Lower leg skin (tissue), 4 donors: ENCODE results near the gene NDUFAF8. TPM values are rescaled to one million over a fixed set of nuclear protein-coding genes. Genes with fewer than 3 reads are reported as not detected.

Experiments used
- DNase-seq, 2 donors: peaks; one replicate each; pipeline ENCODE4 v3.0.0-alpha.2; 2019; ENCODE audit warnings: low spot score in 2 of 2
- H3K4me3 ChIP-seq: fragments of 200-600 bp; sonication (generic); 2 replicates; pipeline ENCODE4 v1.5.1; 2017; ENCODE audit warnings: mild to moderate bottlenecking, low read depth; ENCODE audit not compliant: poor library complexity, severe bottlenecking
- CTCF ChIP-seq, 3 donors: fragments of 450-650 bp; IDR thresholded peaks; one replicate each; pipeline ENCODE4 v1.5.1; 2016; ENCODE audit warnings: antibody characterized with exemption in 3 of 3, mild to moderate bottlenecking in 3 of 3, moderate library complexity in 2 of 3
- POLR2A ChIP-seq, 2 donors: fragments of 450-650 bp; IDR thresholded peaks; one replicate each; pipeline ENCODE4 v1.6.1; 2016 to 2017; ENCODE audit warnings: antibody characterized with exemption in 2 of 2, mild to moderate bottlenecking in 1 of 2, moderate library complexity in 1 of 2
- WGBS, 2 donors: methylation state at CpG; one replicate each; pipeline ENCODE4 v1.1.5; 2018; 5-methylcytosine and 5-hydroxymethylcytosine counted together
- intact Hi-C: fragments of 100-400 bp; cut with DNase I; formaldehyde crosslinking; loops from one replicate; pipeline ENCODE4 v1.15.0; 2023; ENCODE audit warnings: low total_unique reads
- total RNA-seq, 4 donors: library from RNA; depleted of rRNA; stranded (reverse); fragments of >200 nt; gene quantifications; one replicate each; pipeline ENCODE4 v1.1.0, GENCODE V29; 2016

Gene NDUFAF8
- total RNA-seq, 4 donors from 2014 or later = 10.0 to 30.4 (median 15.9) TPM

- intact Hi-C loops = no loop called here
- no peak overlapping the region for H3K4me3 ChIP-seq
- DNase-seq = no peak
- no peak for TF ChIP-seq CTCF (IDR thresholded peaks at IDR 0.05)
- no peak for TF ChIP-seq POLR2A (IDR thresholded peaks at IDR 0.05)
- 86 to 90% methylated on average over 18 of the region's 18 CpGs for WGBS, 2 donors
Measured at GRCh38 chr17:81270279-81270678, 31.2 kb downstream of the NDUFAF8 start.

GRCh38 chr17:81271226-81271625 lies 32.1 kb downstream of the NDUFAF8 start:
- no peak overlapping the region for H3K4me3 ChIP-seq
- intact Hi-C loops = no loop called here
- 33 to 61% methylated on average over 8 to 12 of the region's 12 CpGs for WGBS, 2 donors
- no peak for TF ChIP-seq POLR2A (IDR thresholded peaks at IDR 0.05)
- no peak for TF ChIP-seq CTCF (IDR thresholded peaks at IDR 0.05)
- no peak for DNase-seq

GRCh38 chr17:81272616-81273015 lies 33.5 kb downstream of the NDUFAF8 start:
- intact Hi-C loops = no loop called here
- 46 to 49% methylated on average over 12 of the region's 12 CpGs for WGBS, 2 donors
- no peak overlapping the region for H3K4me3 ChIP-seq
- no peak for DNase-seq
- TF ChIP-seq CTCF (IDR thresholded peaks at IDR 0.05) (no peak), POLR2A (IDR thresholded peaks at IDR 0.05) (no peak)

- 96% methylated on average over 29 to 31 of the region's 31 CpGs for WGBS, 2 donors
- no peak for TF ChIP-seq CTCF (IDR thresholded peaks at IDR 0.05)
- TF ChIP-seq POLR2A (IDR thresholded peaks at IDR 0.05) = no peak
- intact Hi-C loops = no loop called here
- no peak for DNase-seq
- H3K4me3 ChIP-seq = no peak overlapping the region
Measured at GRCh38 chr17:81273698-81274470, 34.8 kb downstream of the NDUFAF8 start.

GRCh38 chr17:81274471-81274855 lies 35.3 kb downstream of the NDUFAF8 start:
- intact Hi-C loops = no loop called here
- no peak overlapping the region for H3K4me3 ChIP-seq
- 96 to 98% methylated on average over 14 of the region's 14 CpGs for WGBS, 2 donors
- no peak for DNase-seq
- TF ChIP-seq POLR2A (IDR thresholded peaks at IDR 0.05) (no peak), CTCF (IDR thresholded peaks at IDR 0.05) (no peak)

- TF ChIP-seq CTCF (IDR thresholded peaks at IDR 0.05) (no peak), POLR2A (IDR thresholded peaks at IDR 0.05) (no peak)
- intact Hi-C loops = no loop called here
- WGBS, 2 donors = 64 to 69% methylated on average over 10 to 11 of the region's 11 CpGs
- no peak overlapping the region for H3K4me3 ChIP-seq
- no peak for DNase-seq
Measured at GRCh38 chr17:81276781-81277180, 37.7 kb downstream of the NDUFAF8 start.
